Trophoblast cell (in vitro differentiated cells and primary cell): ENCODE data around the gene COLEC11.

ENCODE experiments used
- DNase-seq, 2 donors: peaks; one replicate each; pipeline ENCODE4 v3.0.0-alpha.2; 2016
- H2AFZ ChIP-seq: 2 replicates; pipeline ENCODE4 v1.6.1; 2013; ENCODE audit warnings: low read length, moderate library complexity, mild to moderate bottlenecking; ENCODE audit not compliant: insufficient read depth, poor library complexity
- H2AK5ac ChIP-seq: 2 replicates; pipeline ENCODE4 v1.6.1; 2013; ENCODE audit warnings: mild to moderate bottlenecking, low read length
- H2BK120ac ChIP-seq: 2 replicates; pipeline ENCODE4 v1.6.1; 2013; ENCODE audit warnings: low read length, mild to moderate bottlenecking, moderate library complexity; ENCODE audit not compliant: insufficient read depth, poor library complexity
- H2BK12ac ChIP-seq: 2 replicates; pipeline ENCODE4 v1.6.1; 2013; ENCODE audit warnings: mild to moderate bottlenecking, low read length, moderate library complexity
- H2BK5ac ChIP-seq: 2 replicates; pipeline ENCODE4 v1.6.1; 2013; ENCODE audit warnings: low read length, low read depth, moderate library complexity, mild to moderate bottlenecking; ENCODE audit not compliant: poor library complexity
- H3K14ac ChIP-seq: 2 replicates; pipeline ENCODE4 v1.6.1; 2013; ENCODE audit warnings: mild to moderate bottlenecking, low read length
- H3K18ac ChIP-seq: 2 replicates; pipeline ENCODE4 v1.6.1; 2013; ENCODE audit warnings: mild to moderate bottlenecking, low read length
- H3K23ac ChIP-seq: 2 replicates; pipeline ENCODE4 v1.6.1; 2013; ENCODE audit warnings: low read length
- H3K27ac ChIP-seq: 2 replicates; pipeline ENCODE4 v1.5.1; 2013; ENCODE audit warnings: low read depth, mild to moderate bottlenecking, inconsistent platforms, low read length, moderate library complexity
- H3K27me3 ChIP-seq: 2 replicates; pipeline ENCODE4 v1.6.1; 2013; ENCODE audit warnings: inconsistent platforms, mild to moderate bottlenecking, low read length, moderate library complexity; ENCODE audit not compliant: insufficient read depth
- H3K36me3 ChIP-seq, 2 experiments: 1 replicate in 1 of 2; 2 replicates in 1 of 2; pipeline ENCODE4 v1.6.1; 2013; ENCODE audit warnings: low read length in 2 of 2, mild to moderate bottlenecking in 2 of 2, moderate library complexity in 1 of 2; ENCODE audit not compliant: insufficient read depth in 2 of 2, control insufficient read depth in 1 of 2
- H3K4ac ChIP-seq: 2 replicates; pipeline ENCODE4 v1.6.1; 2013; ENCODE audit warnings: low read depth, mild to moderate bottlenecking, low read length, moderate library complexity
- H3K4me1 ChIP-seq, 2 experiments: 1 replicate in 1 of 2; 2 replicates in 1 of 2; pipeline ENCODE4 v1.6.1; 2013; ENCODE audit warnings: low read length in 2 of 2, mild to moderate bottlenecking in 2 of 2, moderate library complexity in 1 of 2; ENCODE audit not compliant: insufficient read depth in 2 of 2, control insufficient read depth in 1 of 2
- H3K4me2 ChIP-seq: 2 replicates; pipeline ENCODE4 v1.6.1; 2013; ENCODE audit warnings: inconsistent platforms, mild to moderate bottlenecking, low read length, moderate library complexity
- H3K4me3 ChIP-seq: 2 replicates; pipeline ENCODE4 v1.5.1; 2013; ENCODE audit warnings: mild to moderate bottlenecking, low read depth, low read length, inconsistent platforms
- H3K79me1 ChIP-seq: one replicate; pipeline ENCODE4 v1.6.1; 2013; ENCODE audit warnings: low read length
- H3K79me2 ChIP-seq: 2 replicates; pipeline ENCODE4 v1.6.1; 2013; ENCODE audit warnings: low read length, mild to moderate bottlenecking; ENCODE audit not compliant: control insufficient read depth, insufficient read depth, poor library complexity
- H3K9ac ChIP-seq: 2 replicates; pipeline ENCODE4 v1.6.1; 2013; ENCODE audit warnings: mild to moderate bottlenecking, low read length
- H3K9me3 ChIP-seq: 2 replicates; pipeline ENCODE4 v1.6.1; 2013; ENCODE audit warnings: low read depth, mild to moderate bottlenecking, control low read depth, inconsistent platforms, low read length; ENCODE audit not compliant: insufficient read depth
- H4K12ac ChIP-seq: 2 replicates; pipeline ENCODE4 v1.6.1; 2013; ENCODE audit warnings: low read depth, mild to moderate bottlenecking, low read length, moderate library complexity
- H4K8ac ChIP-seq: 2 replicates; pipeline ENCODE4 v1.6.1; 2013; ENCODE audit warnings: low read depth, mild to moderate bottlenecking, low read length, moderate library complexity
- H4K91ac ChIP-seq: one replicate; pipeline ENCODE4 v1.6.1; 2013; ENCODE audit warnings: low read depth, mild to moderate bottlenecking, low read length, moderate library complexity
- WGBS: extraction: QIAGEN DNeasy Blood & Tissue Kit; methylation state at CpG from one replicate; pipeline ENCODE4 v1.1.7; 2013; ENCODE audit warnings: missing lambda C conversion rate; ENCODE audit not compliant: insufficient read length, insufficient coverage; ENCODE audit errors: extremely low coverage; 5-methylcytosine and 5-hydroxymethylcytosine counted together

COLEC11 gene

DNA sequence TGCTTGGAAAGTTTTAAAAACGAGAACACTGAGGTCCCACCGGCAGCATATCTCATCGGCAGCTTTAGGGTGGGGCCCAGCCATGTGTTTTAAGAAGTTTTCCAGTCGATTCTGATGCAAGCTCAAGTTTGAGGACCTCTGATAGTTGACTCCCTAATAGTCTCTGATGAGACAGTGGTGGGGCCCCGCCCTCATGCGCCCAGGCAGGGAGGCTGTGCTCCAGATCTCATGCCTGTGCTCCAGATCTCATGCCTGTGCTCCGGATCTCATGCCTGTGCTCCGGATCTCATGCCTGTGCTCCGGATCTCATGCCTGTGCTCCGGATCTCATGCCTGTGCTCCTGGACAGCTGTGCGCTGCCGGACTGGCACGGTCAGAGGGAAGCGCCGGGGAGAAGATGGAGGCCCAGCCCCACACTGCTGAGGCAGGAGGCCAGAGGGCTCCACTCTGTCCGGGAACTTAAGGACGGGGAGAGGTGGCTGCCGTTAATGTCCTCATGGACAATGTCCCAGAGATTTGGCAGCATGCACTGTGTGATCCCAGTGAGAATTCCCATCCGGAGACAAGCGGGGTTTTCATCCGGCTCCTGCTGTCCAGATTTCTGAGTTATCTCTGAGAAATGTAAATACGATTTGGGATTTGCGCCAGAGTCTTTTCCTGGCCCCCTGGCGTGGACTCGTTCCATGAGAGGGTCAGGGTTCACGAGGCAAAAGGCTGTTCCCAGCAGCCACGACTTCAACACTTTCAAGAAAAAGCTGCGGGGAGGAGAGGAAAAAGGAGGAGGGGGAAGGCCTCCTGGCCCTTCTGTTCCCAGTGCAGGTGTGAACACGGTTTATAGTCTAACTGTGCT is 9.4 kb upstream of the COLEC11 start:
- Histone ChIP-seq H3K9me3 (no peaks in the 10 kb centered on the region), H2AK5ac (no peak overlapping the region), H3K9ac (no peak overlapping the region), H4K91ac (no peak overlapping the region), H3K4me3 (no peak overlapping the region), H3K4me2 (no peak overlapping the region), H4K12ac (peak overlapping the region; percentile 18), H3K14ac (no peak overlapping the region), H3K79me1 (no peaks in the 10 kb centered on the region), H4K8ac (no peak overlapping the region), H2BK120ac (no peak overlapping the region), H2AFZ (no peak overlapping the region), H3K27me3 (no peaks in the 10 kb centered on the region), H3K79me2 (no peaks in the 10 kb centered on the region), H3K27ac (no peak overlapping the region), H3K4me1 (no peaks in the 10 kb centered on the region), H2BK12ac (no peak overlapping the region), H3K18ac (no peak overlapping the region), H3K36me3 (peaks cover 27 to 33% of the 10 kb centered on the region in 2 experiments), H3K4ac (no peak overlapping the region), H3K23ac (no peak overlapping the region), H2BK5ac (no peak overlapping the region)
- WGBS: no CpG with 5 or more reads among the region's 29 CpGs
- no peak for DNase-seq

DNA sequence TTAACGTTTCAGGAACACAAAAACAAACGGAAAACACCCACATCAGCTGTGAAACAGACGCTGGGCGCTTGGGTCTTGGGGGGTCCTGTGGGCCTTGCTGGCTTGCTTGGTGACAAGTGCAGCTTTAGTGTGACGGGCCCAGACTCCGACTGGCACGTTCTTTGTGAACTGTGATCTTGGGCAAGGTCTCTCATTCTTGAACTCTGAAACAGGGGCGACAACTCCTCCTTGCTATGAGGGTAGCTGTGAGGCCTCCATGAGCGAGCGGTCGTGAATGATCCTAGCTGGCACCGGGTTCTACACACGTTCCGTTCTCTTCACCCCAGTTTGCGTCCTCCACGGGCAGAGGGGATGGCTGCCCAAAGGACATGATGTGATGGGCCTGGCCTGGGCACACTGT is 8.7 kb upstream of the COLEC11 start:
- WGBS: no CpG with 5 or more reads among the region's 16 CpGs
- Histone ChIP-seq H2AFZ (no peak overlapping the region), H3K79me1 (no peaks in the 10 kb centered on the region), H3K4ac (no peak overlapping the region), H4K8ac (no peak overlapping the region), H3K79me2 (no peaks in the 10 kb centered on the region), H3K27me3 (no peaks in the 10 kb centered on the region), H2BK12ac (no peak overlapping the region), H3K4me1 (no peaks in the 10 kb centered on the region), H4K12ac (no peak overlapping the region), H3K27ac (no peak overlapping the region), H2BK120ac (no peak overlapping the region), H3K23ac (no peak overlapping the region), H3K4me2 (no peak overlapping the region), H4K91ac (no peak overlapping the region), H3K14ac (no peak overlapping the region), H3K36me3 (peaks cover 24 to 30% of the 10 kb centered on the region in 2 experiments), H2BK5ac (no peak overlapping the region), H3K9me3 (no peaks in the 10 kb centered on the region), H2AK5ac (no peak overlapping the region), H3K4me3 (no peak overlapping the region), H3K9ac (no peak overlapping the region), H3K18ac (no peak overlapping the region)
- DNase-seq: no peak

GRCh38 chr2:3587021-3587420 is 7.9 kb upstream of the COLEC11 start:
- Histone ChIP-seq H3K18ac (no peak overlapping the region), H2AFZ (no peak overlapping the region), H4K12ac (no peak overlapping the region)

DNA sequence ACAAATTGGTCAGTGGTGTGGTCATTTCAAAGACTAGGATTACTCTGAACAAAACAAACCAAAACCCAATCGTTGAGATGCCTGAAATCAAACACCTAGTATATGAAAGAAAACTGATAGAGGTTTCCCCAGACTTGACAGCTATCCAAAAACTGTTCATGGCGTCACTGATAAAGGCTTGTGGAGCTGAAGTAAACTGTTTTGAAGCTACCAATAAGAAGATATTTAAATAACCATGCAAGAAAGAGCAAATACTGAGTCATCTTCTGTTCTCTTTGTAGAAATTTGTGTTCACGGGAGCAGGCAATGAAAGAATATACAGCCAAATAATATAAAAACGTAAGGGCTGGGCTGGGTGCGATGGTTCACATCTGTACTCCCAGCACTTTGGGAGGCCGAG is 7.5 kb upstream of the COLEC11 start:
- no peak for DNase-seq
- no peak overlapping the region for H3K4me2 ChIP-seq
- H2BK5ac ChIP-seq: no peak overlapping the region
- H2BK12ac ChIP-seq: no peak overlapping the region
- H3K79me1 ChIP-seq: no peaks in the 10 kb centered on the region
- H3K4me1 ChIP-seq: no peaks in the 10 kb centered on the region
- no peak overlapping the region for H3K4ac ChIP-seq
- H3K9me3 ChIP-seq: no peaks in the 10 kb centered on the region
- H4K12ac ChIP-seq: no peak overlapping the region
- no peak overlapping the region for H3K27ac ChIP-seq
- no peak overlapping the region for H2AK5ac ChIP-seq
- no peak overlapping the region for H4K8ac ChIP-seq
- H3K14ac ChIP-seq: no peak overlapping the region
- no peak overlapping the region for H3K9ac ChIP-seq
- no peaks in the 10 kb centered on the region for H3K79me2 ChIP-seq
- peaks cover 17 to 21% of the 10 kb centered on the region in 2 experiments for H3K36me3 ChIP-seq
- H3K27me3 ChIP-seq: no peaks in the 10 kb centered on the region
- H2AFZ ChIP-seq: no peak overlapping the region
- H3K4me3 ChIP-seq: no peak overlapping the region
- no peak overlapping the region for H2BK120ac ChIP-seq
- no CpG with 5 or more reads among the region's 6 CpGs for WGBS
- H3K18ac ChIP-seq: no peak overlapping the region
- H4K91ac ChIP-seq: no peak overlapping the region
- H3K23ac ChIP-seq: no peak overlapping the region

More at GRCh38 chr2:3587021-3587420, 7.9 kb upstream of the COLEC11 start:
- no peak overlapping the region for H3K4me3 ChIP-seq
- H3K27me3 ChIP-seq: no peaks in the 10 kb centered on the region
- no peaks in the 10 kb centered on the region for H3K79me2 ChIP-seq
- H3K27ac ChIP-seq: no peak overlapping the region
- H2AK5ac ChIP-seq: no peak overlapping the region
- no peaks in the 10 kb centered on the region for H3K9me3 ChIP-seq
- no peak overlapping the region for H3K9ac ChIP-seq
- no peak for DNase-seq
- H2BK12ac ChIP-seq: no peak overlapping the region
- no peak overlapping the region for H4K8ac ChIP-seq
- H2BK120ac ChIP-seq: no peak overlapping the region
- H3K4me2 ChIP-seq: no peak overlapping the region
- no peak overlapping the region for H3K14ac ChIP-seq
- peaks cover 20 to 25% of the 10 kb centered on the region in 2 experiments for H3K36me3 ChIP-seq
- H3K4me1 ChIP-seq: no peaks in the 10 kb centered on the region
- no peak overlapping the region for H2BK5ac ChIP-seq
- H3K4ac ChIP-seq: no peak overlapping the region
- H3K79me1 ChIP-seq: no peaks in the 10 kb centered on the region
- no peak overlapping the region for H4K91ac ChIP-seq
- no CpG with 5 or more reads among the region's 5 CpGs for WGBS
- no peak overlapping the region for H3K23ac ChIP-seq
